Lower lobe of right lung (tissue), 2 donors: ENCODE data around the gene AGPAT3. TPM values are rescaled to one million over a fixed set of nuclear protein-coding genes. Genes with fewer than 3 reads are reported as not detected.

ENCODE experiments used
- ATAC-seq, 2 donors: fragments of 200-7000 bp; cut with Tn5 transposase; one replicate each; pipeline ENCODE4 v1.9.1; 2020 to 2022; ENCODE audit warnings: mild to moderate bottlenecking in 2 of 2, moderate library complexity in 2 of 2
- DNase-seq: peaks from one replicate; pipeline ENCODE4 v3.0.0-alpha.2; 2020
- H3K27ac ChIP-seq: fragments of 200-600 bp; one replicate; pipeline ENCODE4 v1.8.0; 2022
- H3K27me3 ChIP-seq: fragments of 200-600 bp; one replicate; pipeline ENCODE4 v1.8.0; 2022; ENCODE audit warnings: low read depth
- H3K36me3 ChIP-seq: fragments of 200-600 bp; one replicate; pipeline ENCODE4 v1.8.0; 2022; ENCODE audit warnings: mild to moderate bottlenecking
- H3K4me1 ChIP-seq: fragments of 200-600 bp; one replicate; pipeline ENCODE4 v1.8.0; 2022
- H3K4me3 ChIP-seq: fragments of 200-600 bp; one replicate; pipeline ENCODE4 v1.8.0; 2022; ENCODE audit warnings: mild to moderate bottlenecking
- H3K9me3 ChIP-seq: fragments of 200-600 bp; one replicate; pipeline ENCODE4 v1.8.0; 2022
- CTCF ChIP-seq: fragments of 200-600 bp; IDR thresholded peaks from one replicate; pipeline ENCODE4 v1.8.0; 2022; ENCODE audit warnings: antibody characterized with exemption, mild to moderate bottlenecking
- intact Hi-C: fragments of 100-400 bp; cut with DNase I; formaldehyde crosslinking; loops from one replicate; pipeline ENCODE4 v1.11.0; 2022
- total RNA-seq: library from RNA; stranded (reverse); fragmentation: NEBNext Ultra II Directional; extraction: Animal tissue kit (Norgen Biotek cat#: 25700); gene quantifications from one replicate; pipeline ENCODE4 v1.2.1, GENCODE V29; 2021
- donor health status: DM: no; HTN: yes; CAD: no; lungs with severe emphysema.

AGPAT3 gene
- total RNA-seq, 1 donor from 2014 or later = 83.3 TPM

- ATAC-seq = peak; percentile 4 to 23
- TF ChIP-seq CTCF = no peak
- no peaks in the 10 kb centered on the region for H3K9me3 ChIP-seq
- H3K27ac ChIP-seq = no peak overlapping the region
- no peak overlapping the region for H3K4me3 ChIP-seq
- H3K27me3 ChIP-seq = peaks cover 11% of the 10 kb centered on the region
- DNase-seq = peak; percentile 41
- no peaks in the 10 kb centered on the region for H3K36me3 ChIP-seq
- intact Hi-C loops = no loop called here
- H3K4me1 ChIP-seq = no peaks in the 10 kb centered on the region
Measured at GRCh38 chr21:43991447-43991991, 126.5 kb downstream of the AGPAT3 start.

- Histone ChIP-seq H3K27me3 (peaks cover 11% of the 10 kb centered on the region), H3K9me3 (no peaks in the 10 kb centered on the region), H3K27ac (no peak overlapping the region), H3K4me1 (no peaks in the 10 kb centered on the region), H3K36me3 (no peaks in the 10 kb centered on the region), H3K4me3 (no peak overlapping the region)
- peak; percentile 21 for DNase-seq
- no peak for TF ChIP-seq CTCF
- intact Hi-C loops = no loop called here
- ATAC-seq = no peak
Measured at GRCh38 chr21:43992121-43992520, 127.1 kb downstream of the AGPAT3 start.

GRCh38 chr21:43993420-43993934 is 128.5 kb downstream of the AGPAT3 start:
- Histone ChIP-seq H3K27me3 (peaks cover 11% of the 10 kb centered on the region), H3K4me3 (no peak overlapping the region), H3K4me1 (no peaks in the 10 kb centered on the region), H3K36me3 (no peaks in the 10 kb centered on the region), H3K27ac (no peak overlapping the region), H3K9me3 (no peaks in the 10 kb centered on the region)
- intact Hi-C loops = no loop called here
- TF ChIP-seq CTCF = no peak
- no peak for ATAC-seq
- DNase-seq = peak; percentile 43

GRCh38 chr21:43994085-43994484 is 129.1 kb downstream of the AGPAT3 start:
- Histone ChIP-seq H3K36me3 (no peaks in the 10 kb centered on the region), H3K4me1 (no peaks in the 10 kb centered on the region), H3K27me3 (peaks cover 11% of the 10 kb centered on the region), H3K4me3 (no peak overlapping the region), H3K9me3 (no peaks in the 10 kb centered on the region), H3K27ac (no peak overlapping the region)
- DNase-seq = peak; percentile 24
- intact Hi-C loops = no loop called here
- ATAC-seq = peak in 1 of 2 donors; percentile 13
- no peak for TF ChIP-seq CTCF

GRCh38 chr21:43994646-43995045 is 129.6 kb downstream of the AGPAT3 start:
- Histone ChIP-seq H3K27ac (no peak overlapping the region), H3K36me3 (no peaks in the 10 kb centered on the region), H3K4me3 (no peak overlapping the region), H3K4me1 (no peaks in the 10 kb centered on the region), H3K27me3 (peaks cover 11% of the 10 kb centered on the region), H3K9me3 (no peaks in the 10 kb centered on the region)
- no peak for TF ChIP-seq CTCF
- intact Hi-C loops = no loop called here
- ATAC-seq (peak in 1 of 2 donors; percentile 16), DNase-seq (peak; percentile 17)
